GM19239 (cell line): Measurements from ENCODE around the gene NEUROG3.
A peak's percentile ranks its signal among the peaks of the same experiment; 100 is the strongest.

ENCODE experiments used
- DNase-seq: peaks from one replicate; pipeline ENCODE4 v3.0.0; 2011; ENCODE audit warnings: low spot score; ENCODE audit not compliant: insufficient read length
- FAIRE-seq: peaks from 2 replicates; lab custom pipeline; 2011; peaks lifted over from hg19 to GRCh38; lab: Jason Lieb, UNC

Gene NEUROG3, protein sequence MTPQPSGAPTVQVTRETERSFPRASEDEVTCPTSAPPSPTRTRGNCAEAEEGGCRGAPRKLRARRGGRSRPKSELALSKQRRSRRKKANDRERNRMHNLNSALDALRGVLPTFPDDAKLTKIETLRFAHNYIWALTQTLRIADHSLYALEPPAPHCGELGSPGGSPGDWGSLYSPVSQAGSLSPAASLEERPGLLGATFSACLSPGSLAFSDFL

DNA sequence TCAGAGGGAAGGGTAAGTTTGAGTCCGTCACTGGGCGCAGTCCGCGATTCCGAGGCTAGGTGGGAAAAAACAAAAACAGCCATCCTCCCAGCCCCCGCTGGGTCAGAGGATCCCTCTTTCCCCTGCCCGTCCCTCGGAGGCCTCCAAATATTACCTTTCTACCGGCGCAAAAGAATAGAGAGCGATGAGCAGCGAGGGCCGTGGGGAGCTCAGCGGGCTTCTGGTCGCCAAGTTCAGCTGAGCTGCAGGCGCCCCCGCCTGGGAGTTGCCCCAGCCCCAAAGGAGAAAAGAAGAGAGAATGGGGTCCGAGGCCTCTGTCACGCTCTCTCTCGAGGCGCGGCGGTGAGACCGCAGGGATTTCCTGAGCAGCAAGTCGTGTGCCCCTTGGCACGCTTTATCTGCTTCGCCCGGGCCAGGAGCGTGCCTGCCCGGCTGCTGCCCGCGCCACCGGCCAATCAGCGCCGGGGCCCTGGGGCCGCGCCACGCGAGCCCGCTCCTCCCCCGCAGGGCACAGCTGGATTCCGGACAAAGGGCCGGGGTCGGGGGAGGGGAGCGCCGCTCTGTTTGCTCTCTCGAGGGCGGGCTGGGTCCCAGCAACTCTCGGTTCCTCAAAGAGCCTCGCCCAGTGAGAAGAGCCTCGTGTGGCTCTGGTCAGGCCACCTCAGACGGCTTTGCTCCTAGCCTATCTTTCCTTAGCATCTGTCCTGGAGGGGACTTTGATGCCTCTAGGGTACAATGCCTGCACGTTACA lies at the start of gene NEUROG3:
NEUROG3 (minus strand) TSS at position 367 of the 751 bp plus-strand sequence. CDS start 379 bp downstream, outside the sequence.
- no peak for FAIRE-seq
- no peak for DNase-seq

DNA sequence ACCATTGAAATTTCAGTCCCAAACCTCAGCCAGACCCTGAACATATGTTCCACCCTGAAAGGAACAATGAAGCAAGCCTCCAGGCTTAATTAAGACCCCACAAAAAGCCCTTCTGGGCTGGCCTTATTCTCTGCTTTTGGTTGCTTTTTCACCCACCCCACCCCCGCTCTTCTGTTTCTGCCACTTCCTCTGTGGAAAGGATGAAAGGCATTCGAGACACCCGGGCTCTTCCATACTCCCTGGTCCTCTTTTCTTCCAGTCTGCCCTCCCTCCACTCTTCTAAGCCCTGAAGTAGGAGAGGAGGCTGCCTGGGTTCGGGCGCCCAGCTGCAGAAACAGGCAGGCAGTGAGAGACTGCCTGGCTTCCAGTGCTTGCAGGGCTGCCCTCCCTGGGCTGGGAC lies 47.4 kb upstream of the NEUROG3 start:
- no peak for DNase-seq
- no peak for FAIRE-seq

DNA sequence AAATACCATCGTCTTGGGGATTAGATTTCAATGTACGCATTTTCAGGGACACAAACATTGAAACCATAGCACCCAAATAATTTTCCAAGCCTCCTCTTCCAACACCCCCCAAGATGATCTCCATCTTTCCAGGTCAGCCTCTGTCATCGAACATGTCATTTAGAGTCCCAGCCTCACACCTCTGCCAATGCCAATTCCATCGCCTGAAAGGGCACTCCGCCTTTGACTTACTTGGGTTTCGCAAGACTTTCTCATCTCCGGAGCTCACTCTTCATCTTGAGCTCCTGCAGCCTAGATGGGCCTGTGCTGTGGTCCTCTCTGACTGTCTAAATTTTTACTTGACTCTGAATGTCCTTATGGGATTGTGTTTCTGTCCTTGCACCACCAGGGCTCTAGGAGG lies 46.4 kb upstream of the NEUROG3 start:
- FAIRE-seq (no peak), DNase-seq (no peak)

DNA sequence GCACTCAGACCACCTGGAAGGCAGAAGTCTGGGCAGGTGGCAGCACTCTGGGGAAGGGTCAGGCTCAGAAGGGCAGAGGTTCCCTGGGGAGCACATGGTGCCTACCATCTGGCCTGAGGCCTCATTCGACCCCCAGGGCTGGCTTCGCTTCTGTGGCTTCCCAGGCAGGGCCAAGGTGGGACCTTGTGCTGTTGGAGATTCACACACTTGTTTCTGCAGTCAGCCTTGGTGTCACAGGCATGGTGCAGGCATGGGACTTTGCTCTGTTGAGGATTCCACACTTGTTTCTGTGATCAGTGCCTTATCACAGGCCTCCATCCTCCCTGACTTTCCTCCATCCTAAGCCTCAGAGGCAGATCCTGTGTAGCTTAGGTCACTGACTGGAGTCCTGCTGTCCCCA lies 45.5 kb upstream of the NEUROG3 start:
- DNase-seq (no peak), FAIRE-seq (no peak)

DNA sequence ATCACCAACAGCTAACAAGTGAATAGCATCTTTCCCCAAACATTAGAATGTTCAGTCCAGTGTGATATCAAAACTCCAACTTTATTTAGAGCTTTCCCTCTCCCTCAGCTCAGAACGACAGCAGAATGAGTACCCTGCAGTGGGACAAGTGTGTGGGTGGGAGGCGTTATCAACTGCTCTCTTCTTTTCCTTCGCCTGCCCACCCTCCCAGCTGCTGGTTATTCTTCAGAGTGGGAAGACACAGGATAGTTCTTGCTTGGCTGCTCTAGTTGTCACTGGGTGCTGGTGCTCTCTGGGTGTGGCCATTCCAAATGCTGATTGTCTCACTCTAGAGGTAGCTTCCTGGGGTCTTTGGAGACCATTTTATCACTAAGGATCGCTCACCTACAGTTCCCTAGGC lies 43.1 kb upstream of the NEUROG3 start:
- DNase-seq (no peak), FAIRE-seq (no peak)

DNA sequence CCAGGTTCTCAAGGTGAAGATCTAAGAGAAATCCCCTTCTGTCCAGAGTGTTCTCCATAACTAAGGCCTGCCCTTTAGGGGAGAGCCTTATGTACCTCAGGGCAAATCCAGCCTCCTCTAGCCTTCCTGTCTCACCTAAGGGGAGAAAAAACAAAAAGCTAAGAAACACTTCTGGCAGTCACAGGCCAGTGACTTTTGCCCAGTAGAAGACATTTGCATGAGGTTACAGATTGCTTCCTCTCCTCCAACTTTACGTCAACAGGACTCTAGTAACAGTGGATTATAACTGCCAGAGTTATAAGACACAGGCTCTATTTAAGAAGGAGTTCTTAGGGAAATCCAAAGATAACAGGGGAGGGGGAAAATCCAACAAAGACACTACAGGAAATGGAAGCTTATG lies 40.9 kb upstream of the NEUROG3 start:
- FAIRE-seq (peak; percentile 80), DNase-seq (no peak)

DNA sequence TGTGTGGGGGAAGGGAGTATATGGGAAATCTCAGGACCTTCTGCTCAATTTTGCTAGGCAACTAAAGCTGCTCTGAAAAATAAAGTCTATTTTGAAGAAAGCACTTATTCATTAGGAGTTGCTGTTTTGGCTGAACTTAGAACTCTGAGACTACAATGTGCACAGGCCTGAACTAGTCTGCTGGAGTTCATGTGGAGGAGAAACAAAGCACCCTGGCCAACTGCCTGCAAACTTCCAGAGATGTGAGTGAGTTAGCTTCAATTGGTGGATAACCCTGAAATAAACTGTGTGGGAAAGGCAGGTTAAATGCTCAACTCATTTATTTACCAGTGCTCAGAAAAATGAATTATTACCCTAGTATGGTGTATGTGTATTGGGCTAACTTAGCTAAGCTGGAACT lies 39.5 kb upstream of the NEUROG3 start:
- FAIRE-seq (no peak), DNase-seq (no peak)

DNA sequence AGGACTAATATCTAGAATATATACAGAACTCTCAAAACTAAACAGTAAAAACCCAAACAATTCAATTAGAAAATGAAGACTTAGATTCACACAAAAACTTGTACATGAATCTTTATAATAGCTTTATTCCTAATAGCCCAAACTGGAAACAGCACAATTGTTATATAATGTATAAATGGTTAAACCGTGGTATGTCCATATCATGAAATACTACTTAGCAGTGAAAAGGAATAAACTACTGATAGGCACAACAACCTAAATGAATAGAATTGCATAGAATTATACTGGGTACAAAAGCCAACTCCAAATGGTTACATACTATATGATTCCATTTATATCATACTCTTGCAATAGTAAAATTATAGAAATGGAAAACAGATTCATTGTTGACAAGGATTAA lies 35.9 kb upstream of the NEUROG3 start:
- DNase-seq = no peak
- FAIRE-seq = no peak

DNA sequence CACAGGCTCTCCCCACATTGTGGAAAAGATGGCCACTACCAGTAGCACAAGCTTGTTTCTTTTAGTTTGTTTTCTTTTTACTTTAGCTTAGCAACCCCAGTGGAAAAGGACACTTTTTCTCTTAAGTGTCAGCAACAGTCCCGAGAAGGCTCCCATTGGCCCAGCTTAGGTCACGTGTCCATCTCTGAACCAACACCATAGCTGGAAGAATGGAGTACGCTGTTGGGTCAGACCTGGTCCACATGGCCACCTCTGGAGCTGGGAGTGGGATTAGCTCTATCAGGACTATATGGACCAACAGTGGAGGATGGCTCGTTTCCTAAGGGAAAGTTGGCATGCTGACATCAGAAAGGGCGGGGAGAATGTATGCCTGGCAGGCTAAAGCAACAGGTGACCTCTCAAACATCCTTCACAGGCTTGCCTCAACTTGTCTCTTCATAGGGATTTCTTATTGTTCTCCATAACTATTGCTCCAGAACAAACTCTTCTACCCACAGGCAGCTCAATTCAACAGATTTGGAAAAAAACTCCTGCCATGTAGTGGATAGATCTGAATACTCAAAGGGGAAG lies 27.6 kb upstream of the NEUROG3 start:
- no peak for FAIRE-seq
- no peak for DNase-seq

DNA sequence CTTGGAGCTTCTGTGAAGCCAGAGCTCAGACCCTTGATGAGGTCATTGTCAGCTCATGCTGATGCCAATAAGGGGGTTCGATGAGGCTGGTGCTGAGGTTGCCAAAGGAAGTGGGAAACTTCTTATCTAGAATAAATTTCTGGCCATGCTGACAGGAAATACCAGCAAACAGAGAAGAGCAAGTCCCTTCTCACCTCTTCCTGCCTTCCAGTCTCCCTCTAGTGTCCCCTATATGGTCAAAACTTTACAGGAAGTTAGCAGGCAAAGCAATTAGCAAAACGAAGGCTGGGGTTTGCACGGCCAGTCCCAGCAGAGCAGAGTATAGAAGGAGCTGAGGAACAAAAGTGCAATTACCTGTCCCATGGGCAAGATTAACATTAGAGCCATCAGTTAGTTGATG lies 15.1 kb upstream of the NEUROG3 start:
- FAIRE-seq (no peak), DNase-seq (no peak)

DNA sequence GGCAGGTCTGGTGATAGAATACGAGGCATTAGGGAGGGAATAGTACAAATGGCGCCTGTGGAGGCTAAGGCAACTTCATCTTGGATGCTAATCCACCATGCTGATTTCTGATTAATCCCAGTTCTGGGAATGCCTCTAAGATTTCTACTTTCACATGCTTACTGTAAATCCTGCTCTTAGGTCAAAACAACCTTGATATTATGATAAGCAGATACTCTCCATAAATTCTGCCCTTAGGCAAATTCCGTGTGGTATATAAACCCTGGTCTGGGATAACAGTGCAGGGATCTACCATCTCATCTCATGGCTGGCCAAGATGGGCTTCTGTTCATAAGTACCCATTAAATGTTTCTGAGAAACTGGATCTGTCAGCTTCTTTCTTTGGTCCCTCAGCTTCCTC lies 11.4 kb upstream of the NEUROG3 start:
- DNase-seq (no peak), FAIRE-seq (no peak)

DNA sequence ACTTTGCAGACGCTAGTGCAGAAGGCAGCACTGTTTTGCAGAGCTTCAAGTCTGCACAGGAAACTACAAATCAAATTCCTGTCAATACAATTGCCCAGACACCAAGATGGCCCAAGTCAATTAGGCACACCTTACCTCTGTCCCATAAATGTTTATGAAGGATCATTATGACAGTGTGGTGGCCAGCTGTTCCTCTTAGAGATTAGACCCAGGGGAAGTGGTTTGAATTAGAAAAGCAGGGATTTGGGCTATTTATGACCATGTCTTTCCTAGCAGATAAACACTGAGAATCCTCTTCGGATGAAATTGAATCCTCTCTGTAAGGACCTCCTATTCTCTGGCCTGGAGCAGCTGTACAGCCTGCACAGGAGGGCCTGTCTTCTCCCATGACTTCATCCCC lies 9.9 kb upstream of the NEUROG3 start:
- no peak for FAIRE-seq
- DNase-seq = no peak

DNA sequence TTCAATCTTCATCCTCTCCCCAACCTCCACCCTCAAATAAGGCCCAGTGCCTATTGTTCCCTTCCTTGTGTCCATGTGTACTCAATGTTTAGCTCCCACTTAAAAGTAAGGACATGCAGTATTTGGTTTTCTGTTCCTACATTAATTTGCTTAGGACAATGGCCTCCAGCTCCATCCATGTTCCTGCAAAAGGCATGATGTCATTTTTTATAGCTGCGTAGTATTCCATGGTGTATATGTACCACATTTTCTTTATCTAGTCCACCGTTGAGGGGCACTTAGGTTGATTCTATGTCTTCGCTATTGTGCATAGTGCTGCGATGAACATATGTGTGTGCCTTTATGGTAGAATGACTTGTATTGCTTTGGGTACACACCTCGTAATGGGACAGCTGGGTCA lies 7.2 kb upstream of the NEUROG3 start:
- no peak for FAIRE-seq

DNA sequence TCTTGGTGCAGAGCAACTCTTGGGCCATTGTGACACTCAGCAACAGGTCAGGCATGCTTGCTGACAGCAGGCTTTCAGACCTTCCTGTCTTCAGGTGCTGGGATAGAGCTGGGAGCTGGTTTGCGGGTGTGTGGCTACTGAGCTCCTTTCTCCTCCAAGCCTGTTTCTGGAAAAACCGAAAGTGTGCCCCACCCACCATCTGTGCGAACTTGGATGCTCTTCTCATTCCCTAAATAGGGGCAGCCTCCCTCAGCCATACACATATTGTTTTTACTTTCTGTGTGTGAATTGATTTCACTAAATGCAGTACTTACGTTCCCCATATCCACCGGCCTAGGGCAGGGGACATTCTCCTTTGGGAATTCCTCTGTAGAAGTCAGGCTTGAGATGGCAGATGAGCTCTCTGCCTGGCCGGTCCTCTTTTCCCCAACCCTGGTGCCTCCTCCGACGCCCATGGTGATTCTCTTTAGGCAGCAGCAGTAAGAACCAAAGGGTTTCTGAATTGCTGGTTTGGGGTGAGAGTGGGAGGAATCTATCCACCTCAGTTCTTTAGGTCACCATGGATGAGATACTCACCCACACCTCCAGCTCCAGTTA lies 6.3 kb upstream of the NEUROG3 start:
- DNase-seq (no peak), FAIRE-seq (no peak)

More for the DNA sequence above, 7.2 kb upstream of the NEUROG3 start:
- no peak for DNase-seq

DNA sequence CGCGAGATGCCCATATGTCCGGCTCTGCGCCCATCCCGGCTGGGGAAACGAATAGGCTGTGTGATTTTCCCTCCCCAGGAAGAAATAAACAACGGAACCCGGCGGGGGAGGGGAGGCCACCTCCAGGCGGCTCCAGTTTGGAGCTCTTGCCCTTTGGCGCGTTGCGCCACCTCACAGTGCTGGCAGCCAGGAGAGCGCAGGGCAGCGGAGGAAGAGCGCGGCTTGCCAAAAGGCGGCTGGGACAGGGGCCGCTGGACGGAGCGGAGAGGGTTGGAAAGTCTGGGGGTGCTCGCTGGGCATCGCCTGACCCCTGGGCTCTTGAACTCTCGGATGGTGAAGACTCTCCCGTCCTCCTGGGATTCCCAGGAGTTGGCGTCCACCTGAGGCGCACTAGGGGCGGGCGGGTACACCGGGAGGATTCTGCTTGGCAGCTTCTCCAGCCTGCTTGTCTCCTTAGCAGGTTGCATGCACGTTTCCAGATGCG lies 5.3 kb upstream of the NEUROG3 start:
- no peak for DNase-seq
- FAIRE-seq = no peak

DNA sequence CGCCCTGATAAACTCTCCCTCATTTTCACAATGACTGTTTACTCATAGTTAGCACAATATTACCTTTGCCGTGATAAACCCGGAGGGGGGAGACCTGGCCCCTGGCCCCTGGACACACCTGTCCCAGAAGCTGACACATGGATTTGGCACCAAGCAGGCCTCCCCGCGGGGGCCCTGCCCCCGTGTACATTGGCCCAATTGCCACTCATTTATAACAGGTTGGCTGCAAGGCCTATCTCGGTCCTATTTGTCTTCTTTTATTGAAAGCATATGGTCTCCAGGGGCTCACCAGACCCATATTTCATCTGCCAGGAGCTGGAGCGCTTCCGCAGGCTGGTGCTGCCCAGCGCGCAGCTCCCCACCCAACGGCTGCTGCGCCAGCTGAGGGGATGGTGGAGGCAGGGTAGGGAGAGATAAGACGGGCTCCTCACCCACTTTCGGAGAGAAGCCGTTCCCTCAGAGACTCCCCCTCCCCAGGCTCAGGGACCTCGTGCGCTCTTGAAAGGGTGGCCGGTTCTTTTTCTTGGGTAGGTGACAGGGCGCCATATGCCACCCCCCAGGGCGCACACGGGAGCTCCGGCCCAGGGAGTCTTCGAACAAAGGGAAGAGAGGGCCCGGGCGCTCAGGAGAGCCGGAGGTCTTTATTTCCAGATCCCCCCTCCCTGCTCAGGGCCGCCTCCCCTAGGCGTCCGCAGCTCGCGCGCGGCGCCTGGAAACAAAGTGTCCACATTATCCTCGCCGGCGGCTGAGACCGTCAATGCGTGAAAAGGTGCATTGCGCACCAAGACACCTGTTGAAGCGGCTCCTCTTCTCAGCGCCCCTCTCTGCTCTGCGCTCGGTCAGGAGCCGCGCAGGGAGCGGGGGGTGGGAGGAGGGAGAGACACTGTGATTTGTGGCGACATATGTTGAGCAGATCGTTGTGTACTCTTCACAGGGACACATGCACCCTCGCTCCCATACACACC lies 4.3 kb upstream of the NEUROG3 start:
- DNase-seq (no peak), FAIRE-seq (no peak)

DNA sequence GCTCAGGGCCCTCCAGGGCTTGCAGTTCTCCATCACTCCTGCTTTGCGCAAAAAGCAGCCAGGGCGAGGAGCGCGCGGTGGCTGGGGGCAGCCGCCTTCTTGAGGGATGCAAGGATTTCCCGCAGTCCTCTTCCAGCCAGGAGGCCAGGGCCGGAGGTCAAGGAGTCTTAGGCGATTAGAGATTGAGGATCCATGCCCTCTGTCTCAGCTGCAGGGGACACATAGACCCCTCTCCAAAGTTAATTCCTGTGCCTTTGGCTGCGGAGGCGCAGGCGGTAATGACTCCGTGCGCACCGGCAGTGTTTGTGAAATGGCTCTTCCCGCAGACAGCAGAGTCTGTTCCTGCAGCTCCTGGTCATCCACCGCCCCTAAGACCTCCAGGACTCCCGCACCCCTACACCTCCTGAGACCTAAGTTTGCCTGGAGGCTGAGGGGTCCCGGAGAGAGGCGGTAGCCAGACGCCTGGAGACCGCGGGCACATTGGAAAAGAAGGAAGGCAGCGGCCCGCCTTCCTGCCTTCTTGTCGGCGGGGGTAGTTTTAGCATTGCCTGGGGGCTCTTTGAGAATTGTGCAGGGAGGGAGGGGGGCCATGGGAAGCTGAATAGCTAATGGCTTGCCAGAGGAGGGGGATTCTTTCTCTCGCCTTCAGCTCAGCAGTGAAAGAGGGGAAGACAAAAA lies 3.3 kb upstream of the NEUROG3 start:
- FAIRE-seq (no peak), DNase-seq (no peak)

DNA sequence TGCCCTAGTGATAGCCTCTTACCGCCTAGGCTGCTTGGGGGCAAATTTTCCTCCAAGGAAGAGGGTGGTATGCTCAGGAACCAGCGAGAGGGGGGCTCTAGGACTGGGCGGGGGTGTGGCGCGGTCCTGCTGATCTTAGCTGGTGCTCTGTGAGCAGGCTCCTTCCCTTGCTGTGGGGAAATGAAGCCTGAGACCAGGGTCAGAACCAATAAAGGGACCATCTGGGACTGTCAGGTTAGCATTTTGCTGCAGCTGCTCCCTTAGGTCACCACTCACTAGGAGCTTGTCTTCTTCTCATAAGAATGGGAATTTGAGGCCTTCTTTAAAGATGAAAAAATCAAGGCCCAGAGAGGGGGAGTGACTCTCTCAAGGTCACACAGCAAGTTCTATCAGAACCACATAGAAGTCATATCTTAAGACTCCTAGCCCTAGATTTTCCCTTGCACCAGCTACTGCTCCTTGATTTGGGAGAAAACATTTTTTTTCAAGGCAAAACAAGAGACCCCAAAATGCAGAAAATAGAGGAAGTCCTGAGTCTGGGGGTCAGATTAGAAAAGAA lies 2.0 kb upstream of the NEUROG3 start:
- no peak for FAIRE-seq
- DNase-seq = no peak

DNA sequence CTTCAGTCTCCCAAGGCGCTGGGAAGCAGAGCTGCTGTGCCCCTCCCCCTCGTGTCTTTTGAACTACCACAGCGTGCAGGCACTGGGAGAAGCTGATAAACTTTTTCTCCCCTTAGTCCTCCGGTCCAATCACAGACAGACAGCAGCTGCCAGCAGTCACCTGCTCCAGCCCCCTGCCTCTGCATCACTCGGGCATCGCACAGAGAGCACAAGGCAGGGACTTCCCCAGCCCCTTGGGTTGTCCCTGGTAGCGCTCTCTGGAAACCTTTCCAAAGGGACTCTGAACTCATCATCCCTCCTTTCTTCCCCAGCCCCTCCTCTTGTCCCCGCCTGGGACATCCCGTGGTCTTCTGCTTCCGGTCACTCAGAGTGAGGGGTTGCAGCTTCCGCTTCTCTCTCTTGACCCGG lies 1.4 kb upstream of the NEUROG3 start:
- DNase-seq = no peak
- no peak for FAIRE-seq
